HCT116 (cell line): ENCODE data around the gene BNIP5.

ENCODE experiments used
- CEBPB ChIP-seq: IDR thresholded peaks from 2 replicates; pipeline ENCODE4 v1.6.1; 2012; ENCODE audit warnings: low read depth
- CTCF ChIP-seq, 3 experiments: fragments of 200-600 bp in 1 of 3; sonication (generic) in 1 of 3; IDR thresholded peaks in 2 of 3; conservative IDR thresholded peaks in 1 of 3; 2 replicates each; pipeline ENCODE4 v1.5.1; 2012 to 2017; ENCODE audit warnings: low read depth in 2 of 3, low read length in 2 of 3, antibody characterized with exemption in 1 of 3, borderline replicate concordance in 1 of 3, control low read depth in 1 of 3, mild to moderate bottlenecking in 1 of 3, mixed read lengths in 1 of 3, mixed run types in 1 of 3, moderate library complexity in 1 of 3; ENCODE audit not compliant: insufficient read depth in 1 of 3
- ELF1 ChIP-seq: IDR thresholded peaks from 2 replicates; pipeline ENCODE4 v1.6.1; 2012; ENCODE audit warnings: low read depth, borderline replicate concordance
- EZH2 ChIP-seq: fragments of 200-600 bp; sonication (generic); IDR thresholded peaks from 2 replicates; pipeline ENCODE4 v1.6.1; 2017; ENCODE audit warnings: antibody characterized with exemption, mixed run types
- JUND ChIP-seq: IDR thresholded peaks from 2 replicates; pipeline ENCODE4 v1.6.1; 2012
- POLR2A ChIP-seq: IDR thresholded peaks from 2 replicates; pipeline ENCODE4 v1.7.0; 2011; ENCODE audit warnings: borderline replicate concordance; ENCODE audit not compliant: insufficient read depth, insufficient read length; ENCODE audit errors: extremely low read depth
- POLR2AphosphoS5 ChIP-seq: IDR thresholded peaks from 2 replicates; pipeline ENCODE4 v1.6.1; 2011; ENCODE audit warnings: mild to moderate bottlenecking, low read depth, low read length, moderate library complexity
- RAD21 ChIP-seq: IDR thresholded peaks from 2 replicates; pipeline ENCODE4 v1.6.1; 2012; ENCODE audit warnings: low read depth, mild to moderate bottlenecking
- REST ChIP-seq: IDR thresholded peaks from 2 replicates; pipeline ENCODE4 v1.6.1; 2012; ENCODE audit warnings: low read depth
- TCF7L2 ChIP-seq: IDR thresholded peaks from 2 replicates; pipeline ENCODE4 v1.7.0; 2011; ENCODE audit warnings: borderline replicate concordance, inconsistent platforms; ENCODE audit not compliant: insufficient read depth, insufficient read length; ENCODE audit errors: extremely low read depth
- YY1 ChIP-seq: IDR thresholded peaks from 2 replicates; pipeline ENCODE4 v1.6.1; 2011; ENCODE audit warnings: low read length, low read depth, moderate library complexity, mild to moderate bottlenecking; ENCODE audit not compliant: insufficient replicate concordance; ENCODE audit errors: extremely low read depth
- ZNF274 ChIP-seq: fragments of 200-500 bp; sonication (Bioruptor generic); IDR thresholded peaks from 2 replicates; pipeline ENCODE4 v1.6.1; 2014; ENCODE audit warnings: mild to moderate bottlenecking, low read depth, low read length, inconsistent platforms

DNA sequence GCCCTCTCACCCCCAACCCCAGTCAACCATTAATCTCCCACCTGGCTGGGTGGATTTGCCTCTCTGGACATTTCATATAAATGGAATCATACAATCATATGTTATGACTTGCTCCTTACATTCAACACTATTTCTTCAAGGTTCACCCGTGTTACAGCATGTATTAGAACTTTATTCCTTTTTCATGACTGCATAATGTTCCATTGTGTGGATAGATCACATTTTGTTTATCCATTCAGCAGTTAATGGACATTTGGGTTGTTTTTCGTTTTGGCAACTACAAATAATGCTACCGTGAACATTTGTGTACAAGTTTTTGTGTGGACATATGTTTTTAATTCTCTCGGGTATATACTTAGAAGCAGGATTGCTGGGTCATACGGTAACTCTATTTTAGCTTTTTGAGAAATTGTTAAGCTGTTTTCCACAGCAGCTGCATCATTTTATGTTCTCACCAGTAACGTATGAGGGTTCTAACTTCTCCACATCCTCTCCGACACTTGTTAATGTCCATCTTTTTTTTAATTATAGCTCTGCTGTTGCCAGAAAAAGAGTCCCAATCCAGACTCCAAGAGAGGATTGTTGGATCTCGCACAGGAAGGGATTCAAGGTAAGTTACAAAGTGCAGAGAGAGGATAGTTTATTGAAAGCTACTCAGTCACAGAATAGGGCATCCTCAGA, 15.9 kb upstream of the BNIP5 start:
- no peak for TF ChIP-seq CTCF (IDR thresholded peaks at IDR 0.05 in 2 of 3, conservative IDR thresholded peaks at IDR 0.05 in 1 of 3; ENCODE audit: borderline replicate concordance in 1 of 3, insufficient read depth in 1 of 3, low read depth in 2 of 3, low read length in 2 of 3)
- TF ChIP-seq POLR2AphosphoS5: no peak
- no peak for TF ChIP-seq CEBPB
- TF ChIP-seq REST: no peak
- no peak for TF ChIP-seq ELF1
- no peak for TF ChIP-seq ZNF274
- TF ChIP-seq EZH2: no peak
- TF ChIP-seq POLR2A: no peak
- no peak for TF ChIP-seq RAD21
- TF ChIP-seq JUND: no peak
- TF ChIP-seq YY1: no peak
- TF ChIP-seq TCF7L2: no peak
